RWPE2 (cell line): ENCODE data around the gene ENSA.
"Not testable (repeated sequence)": the region's sequence is repeated elsewhere in the genome, so short reads cannot be mapped to it uniquely, and the experiment has no call there.

ENCODE experiments used
- ATAC-seq: fragments of 200-7000 bp; cut with Tn5 transposase; 3 replicates; pipeline ENCODE4 v1.9.1; 2021; ENCODE audit warnings: low read depth
- DNase-seq: peaks from one replicate; pipeline ENCODE4 v3.0.0-alpha.2; 2020; ENCODE audit warnings: low spot score
- H3K27ac ChIP-seq: fragments of 450-650 bp; 2 replicates; pipeline ENCODE4 v1.5.1; 2017; ENCODE audit warnings: mild to moderate bottlenecking; ENCODE audit not compliant: poor library complexity, severe bottlenecking
- H3K27me3 ChIP-seq: fragments of 250-450 bp; sonication (Bioruptor Pico); 2 replicates; pipeline ENCODE4 v1.5.1; 2021; ENCODE audit warnings: mild to moderate bottlenecking, moderate library complexity; ENCODE audit not compliant: insufficient read depth, poor library complexity, severe bottlenecking
- H3K36me3 ChIP-seq: fragments of 250-450 bp; sonication (Bioruptor Pico); 2 replicates; pipeline ENCODE4 v1.5.1; 2020; ENCODE audit warnings: low read depth, mild to moderate bottlenecking, moderate library complexity
- H3K4me1 ChIP-seq: fragments of 250-450 bp; sonication (Bioruptor Pico); 2 replicates; pipeline ENCODE4 v1.5.1; 2021; ENCODE audit warnings: mild to moderate bottlenecking, moderate library complexity; ENCODE audit not compliant: insufficient read depth, poor library complexity, severe bottlenecking
- H3K4me3 ChIP-seq: fragments of 250-450 bp; sonication (Bioruptor Pico); 2 replicates; pipeline ENCODE4 v1.5.1; 2021; ENCODE audit warnings: mild to moderate bottlenecking, moderate library complexity; ENCODE audit not compliant: severe bottlenecking
- H3K9me3 ChIP-seq: fragments of 250-450 bp; sonication (Bioruptor Pico); 2 replicates; pipeline ENCODE4 v1.5.1; 2021; ENCODE audit warnings: mild to moderate bottlenecking, moderate library complexity; ENCODE audit not compliant: severe bottlenecking
- CTCF ChIP-seq: fragments of 450-650 bp; IDR thresholded peaks from one replicate; pipeline ENCODE4 v1.5.1; 2017; ENCODE audit warnings: mild to moderate bottlenecking, moderate library complexity; ENCODE audit not compliant: poor library complexity, severe bottlenecking

ENSA gene

DNA sequence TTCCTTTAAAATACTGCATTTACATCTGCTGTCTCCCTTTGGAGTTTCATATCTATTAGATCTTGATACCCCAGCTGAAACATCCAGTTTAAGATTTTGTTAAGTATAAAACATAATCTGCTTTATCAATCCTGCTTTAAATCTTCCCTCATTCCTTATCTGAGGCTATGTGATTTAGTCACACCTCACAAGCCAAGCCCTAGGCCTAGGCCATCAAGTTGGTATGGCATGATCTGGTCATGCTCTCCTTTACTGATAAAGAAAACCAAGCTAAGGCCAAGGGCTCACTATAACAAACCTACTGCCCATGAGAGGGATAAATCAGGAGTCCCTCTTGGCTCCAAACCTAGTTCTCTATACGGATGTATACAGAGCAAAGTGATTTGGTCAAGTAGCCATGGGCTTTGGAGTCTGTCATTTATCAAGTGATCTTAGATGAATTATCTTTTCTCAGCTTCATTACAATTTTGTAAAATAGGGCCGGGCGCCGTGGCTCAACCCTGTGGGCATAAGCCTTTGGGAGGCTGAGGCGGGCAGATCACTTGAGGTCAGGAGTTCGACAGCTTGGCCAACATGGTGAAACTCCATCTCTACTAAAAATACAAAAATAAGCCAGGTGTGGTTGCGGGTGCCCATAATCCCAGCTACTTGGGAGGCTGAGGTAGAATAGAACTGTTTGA is 22.8 kb downstream of the ENSA start:
- peak overlapping the region; percentile 98 for H3K27ac ChIP-seq
- H3K4me3 ChIP-seq, result no peak overlapping the region
- no peaks in the 10 kb centered on the region for H3K9me3 ChIP-seq
- ATAC-seq, result no peak
- TF ChIP-seq CTCF, result no peak
- DNase-seq, result no peak
- no peaks in the 10 kb centered on the region for H3K27me3 ChIP-seq
- H3K36me3 ChIP-seq, result peaks cover 22% of the 10 kb centered on the region
- H3K4me1 ChIP-seq, result peaks cover 47% of the 10 kb centered on the region

GRCh38 chr1:150605451-150605731 is 24.0 kb downstream of the ENSA start:
- ATAC-seq, H3K27me3 ChIP-seq, H3K9me3 ChIP-seq, DNase-seq, H3K4me3 ChIP-seq: not testable (repeated sequence)
- H3K36me3 ChIP-seq, result peaks cover 20% of the 10 kb centered on the region
- peaks cover 37% of the 10 kb centered on the region for H3K4me1 ChIP-seq
- H3K27ac ChIP-seq, result peak overlapping the region; percentile 98

DNA sequence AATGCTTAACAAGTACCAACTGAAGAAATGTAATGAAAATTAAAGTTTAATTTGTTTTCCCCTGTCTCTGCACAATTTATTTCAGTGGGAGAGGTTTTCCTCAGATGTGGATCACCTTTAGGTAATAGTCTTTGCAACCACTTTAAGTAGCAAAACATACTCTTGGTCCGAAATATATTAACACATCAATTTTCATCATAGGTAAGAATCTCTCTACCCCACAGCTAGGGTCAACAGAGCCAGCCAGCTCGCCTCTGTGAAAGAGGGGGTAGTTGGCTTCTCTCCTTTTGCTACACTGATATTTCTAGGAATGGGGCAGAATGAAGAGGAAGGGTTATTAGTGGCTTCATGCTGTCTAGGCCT is 25.2 kb downstream of the ENSA start:
- DNase-seq, result no peak
- peaks cover 25% of the 10 kb centered on the region for H3K4me1 ChIP-seq
- H3K36me3 ChIP-seq, result peaks cover 15% of the 10 kb centered on the region
- no peaks in the 10 kb centered on the region for H3K9me3 ChIP-seq
- H3K27me3 ChIP-seq, result no peaks in the 10 kb centered on the region
- no peak for ATAC-seq
- H3K27ac ChIP-seq, result peak overlapping the region; percentile 98
- no peak for TF ChIP-seq CTCF
- no peak overlapping the region for H3K4me3 ChIP-seq

DNA sequence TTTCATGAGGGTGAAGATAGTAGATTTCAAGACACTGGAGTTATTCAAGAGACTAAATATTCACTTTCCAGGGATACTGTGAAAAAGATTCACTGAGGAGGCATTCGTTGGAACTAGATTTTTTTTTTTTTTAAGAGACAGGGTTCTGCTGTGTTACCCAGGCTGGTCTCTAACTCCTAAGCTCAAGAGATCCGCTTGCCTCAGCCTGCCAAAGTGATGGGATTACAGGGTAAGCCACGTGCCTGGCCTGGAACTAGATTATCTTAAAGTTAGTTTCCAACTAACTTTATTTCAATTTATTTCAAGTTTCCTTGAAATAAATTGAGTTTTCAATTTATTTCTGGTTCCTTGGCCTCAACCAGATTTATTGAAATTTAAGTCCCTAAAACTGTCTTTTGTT is 25.7 kb downstream of the ENSA start:
- Histone ChIP-seq H3K27me3 (no peaks in the 10 kb centered on the region), H3K9me3 (no peaks in the 10 kb centered on the region), H3K27ac (peak overlapping the region; percentile 98), H3K36me3 (peaks cover 13% of the 10 kb centered on the region), H3K4me3 (no peak overlapping the region), H3K4me1 (peaks cover 22% of the 10 kb centered on the region)
- DNase-seq (no peak), ATAC-seq (no peak)
- TF ChIP-seq CTCF, result no peak

DNA sequence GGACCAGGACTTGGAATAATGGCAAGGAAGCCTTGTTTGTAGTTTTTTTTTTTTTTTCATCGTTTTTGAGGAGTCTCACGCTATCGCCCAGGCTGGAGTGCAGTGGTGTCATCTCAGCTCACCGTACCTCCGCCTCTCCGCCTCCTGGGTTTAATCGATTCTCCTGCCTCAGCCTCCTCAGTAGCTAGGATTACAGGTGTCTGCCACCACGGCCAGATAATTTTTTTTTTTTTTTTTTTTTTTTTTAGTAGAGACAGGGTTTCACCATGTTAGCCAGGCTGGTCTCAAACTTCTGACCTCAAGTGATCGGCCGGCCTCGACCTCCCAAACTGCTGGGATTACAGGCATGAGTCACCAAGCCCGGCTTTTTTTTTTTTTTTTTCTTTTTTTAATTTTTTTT is 27.0 kb downstream of the ENSA start:
- not testable (repeated sequence) for H3K4me3 ChIP-seq, ATAC-seq, H3K9me3 ChIP-seq, DNase-seq, H3K27me3 ChIP-seq
- Histone ChIP-seq H3K36me3 (peaks cover 13% of the 10 kb centered on the region), H3K4me1 (peaks cover 22% of the 10 kb centered on the region), H3K27ac (peak overlapping the region; percentile 15)

DNA sequence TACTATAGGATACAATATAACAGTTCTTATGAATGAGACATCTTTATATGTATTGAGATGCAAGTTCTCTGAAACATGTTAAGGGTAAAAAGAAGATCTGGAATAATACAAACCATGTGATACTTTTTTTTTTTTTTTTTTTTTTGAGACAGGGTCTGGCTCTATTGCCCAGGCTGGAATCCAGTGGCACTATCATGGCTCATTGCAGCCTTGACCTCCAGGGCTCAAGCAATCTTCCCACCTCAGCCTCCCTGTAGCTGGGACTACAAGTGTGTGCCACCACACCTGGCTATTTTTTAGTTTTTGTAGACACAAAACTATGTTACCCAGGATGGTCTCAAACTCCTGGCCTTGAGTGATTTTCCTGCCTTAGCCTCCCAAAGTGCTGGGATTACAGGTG is 27.9 kb downstream of the ENSA start:
- Histone ChIP-seq H3K27me3 (no peaks in the 10 kb centered on the region), H3K4me1 (peaks cover 29% of the 10 kb centered on the region), H3K36me3 (peaks cover 11% of the 10 kb centered on the region), H3K9me3 (no peaks in the 10 kb centered on the region), H3K27ac (peak overlapping the region; percentile 15), H3K4me3 (no peak overlapping the region)
- ATAC-seq (no peak), DNase-seq (no peak)
- no peak for TF ChIP-seq CTCF

DNA sequence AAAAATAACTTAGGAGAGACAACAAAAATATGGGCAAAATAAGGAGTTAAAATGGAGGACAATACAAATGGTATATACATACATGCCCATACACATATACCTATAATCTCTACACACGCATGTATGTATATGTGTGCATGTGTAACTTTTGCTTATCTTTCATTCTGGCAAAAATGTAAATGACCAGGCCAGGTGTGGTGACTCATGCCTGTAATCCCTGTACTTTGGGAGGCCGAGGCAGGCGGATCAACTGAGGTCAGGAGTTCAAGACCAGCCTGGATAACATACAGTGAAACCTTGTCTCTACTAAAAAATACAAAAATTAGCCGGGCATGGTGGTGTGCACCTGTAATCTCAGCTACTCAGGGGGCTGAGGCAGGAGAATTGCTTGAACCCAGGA is 31.1 kb downstream of the ENSA start:
- H3K27ac ChIP-seq, H3K4me3 ChIP-seq, H3K27me3 ChIP-seq, ATAC-seq, H3K36me3 ChIP-seq, DNase-seq, H3K9me3 ChIP-seq: not testable (repeated sequence)
- peaks cover 11% of the 10 kb centered on the region for H3K4me1 ChIP-seq
